HG03064 (cell line): ENCODE results near the gene UGT2A1.
"Not testable (repeated sequence)": the region's sequence is repeated elsewhere in the genome, so short reads cannot be mapped to it uniquely, and the experiment has no call there.

Source experiments
- ATAC-seq: cut with Tn5 transposase; IDR thresholded peaks from one replicate; pipeline ENCODE4 v1.9.1; 2021; ENCODE audit warnings: low read depth; ENCODE audit not compliant: unreplicated experiment

UGT2A1 gene

GRCh38 chr4:69653147-69653546, at the start of gene UGT2A1:
Gene UGT2A1, minus strand, starts transcription at chr4:69653247. Its CDS starts 5,603 bp downstream, at chr4:69647644.
- ATAC-seq = no peak

- no peak for ATAC-seq
These were observed 49.2 kb upstream of the UGT2A1 start for GRCh38 chr4:69702201-69702600.

- ATAC-seq = no peak
These were observed 48.6 kb upstream of the UGT2A1 start for GRCh38 chr4:69701696-69702095.

GRCh38 chr4:69697536-69698242, 44.6 kb upstream of the UGT2A1 start:
- no peak for ATAC-seq

GRCh38 chr4:69689599-69689998, 36.6 kb upstream of the UGT2A1 start:
- ATAC-seq = no peak

GRCh38 chr4:69684804-69685203, 31.8 kb upstream of the UGT2A1 start:
- ATAC-seq = no peak

GRCh38 chr4:69668680-69669079, 15.6 kb upstream of the UGT2A1 start:
- no peak for ATAC-seq

GRCh38 chr4:69664009-69664408, 11.0 kb upstream of the UGT2A1 start:
- not testable (repeated sequence) for ATAC-seq

- not testable (repeated sequence) for ATAC-seq
These were observed 8.2 kb upstream of the UGT2A1 start for GRCh38 chr4:69661130-69661803.

- no peak for ATAC-seq
These were observed 5.1 kb upstream of the UGT2A1 start for GRCh38 chr4:69658133-69658532.

GRCh38 chr4:69656653-69657158, 3.7 kb upstream of the UGT2A1 start:
- no peak for ATAC-seq

- no peak for ATAC-seq
These were observed 2.2 kb downstream of the UGT2A1 start for GRCh38 chr4:69650872-69651271.

- no peak for ATAC-seq
These were observed 3.4 kb downstream of the UGT2A1 start for GRCh38 chr4:69649629-69650028.

GRCh38 chr4:69649207-69649606, 3.8 kb downstream of the UGT2A1 start:
- ATAC-seq = no peak

GRCh38 chr4:69642961-69643360, 10.1 kb downstream of the UGT2A1 start:
- ATAC-seq = no peak

- ATAC-seq = no peak
These were observed 12.8 kb downstream of the UGT2A1 start for GRCh38 chr4:69640289-69640688.

- no peak for ATAC-seq
These were observed 13.5 kb downstream of the UGT2A1 start, which contains the start of gene UGT2A2 for GRCh38 chr4:69639542-69639941. Gene UGT2A2, minus strand, starts transcription at chr4:69639642. Its CDS starts 2 bp downstream, at chr4:69639640.

GRCh38 chr4:69617083-69617694, 35.9 kb downstream of the UGT2A1 start:
- no peak for ATAC-seq

GRCh38 chr4:69610484-69610883, 42.6 kb downstream of the UGT2A1 start:
- ATAC-seq = no peak

- ATAC-seq = no peak
These were observed 52.0 kb downstream of the UGT2A1 start for GRCh38 chr4:69601065-69601464.

- ATAC-seq = no peak
These were observed 53.0 kb downstream of the UGT2A1 start for GRCh38 chr4:69600013-69600412.
